Measurements from ENCODE around the gene COLEC11. TPM values are rescaled to one million over a fixed set of nuclear protein-coding genes. Genes with fewer than 3 reads are reported as not detected.

COLEC11 gene
- total RNA-seq, 1 experiment from 2014 or later: 1.3 TPM

DNA sequence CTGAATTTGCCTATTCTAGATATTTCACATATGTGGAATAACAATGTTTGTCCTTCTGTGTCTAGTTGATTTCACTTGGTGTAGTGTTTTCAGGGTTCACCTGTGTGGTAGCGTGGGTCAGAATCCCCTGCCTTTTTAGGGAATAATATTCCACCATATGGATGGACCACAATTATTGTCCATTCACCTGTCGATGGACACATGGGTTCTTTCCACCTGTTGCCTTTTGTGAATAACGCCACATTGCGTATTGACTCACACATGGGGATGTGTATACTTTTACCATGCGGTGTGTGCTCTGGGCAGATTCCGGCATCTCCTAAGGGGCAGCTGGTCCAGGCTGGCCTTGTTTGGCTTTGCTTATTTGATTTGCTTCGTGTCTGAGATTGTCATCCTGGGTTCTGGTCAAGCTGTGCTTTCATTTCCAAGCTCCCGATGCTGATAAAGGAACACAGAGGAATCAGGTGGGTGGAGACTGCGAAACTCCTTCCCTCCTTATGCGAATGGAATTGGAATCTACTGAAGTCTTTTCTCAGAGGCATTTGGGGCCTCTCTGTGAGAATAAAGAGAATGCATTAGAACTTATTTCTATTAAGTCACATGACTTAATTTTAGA, 44.2 kb downstream of the COLEC11 start:
- H3K27ac Mint-ChIP-seq: no peak overlapping the region
- H3K27me3 Mint-ChIP-seq (ENCODE audit: low read depth): no peaks in the 10 kb centered on the region
- H3K9me3 Mint-ChIP-seq: no peaks in the 10 kb centered on the region
- DNase-seq (ENCODE audit: low spot score): no peak
- ChIA-PET CTCF (no interaction called here), POLR2A (no interaction called here)
- no peak overlapping the region for H3K4me3 Mint-ChIP-seq
- no peaks in the 10 kb centered on the region for H3K4me1 Mint-ChIP-seq
- no peak for ATAC-seq
- H3K36me3 Mint-ChIP-seq: no peaks in the 10 kb centered on the region
- TF ChIP-seq JUN (CRISPR knock-in tag; IDR thresholded peaks at IDR 0.05) (no peak), SMAD4 (CRISPR knock-in tag; IDR thresholded peaks at IDR 0.05) (no peak), RORB (CRISPR knock-in tag; IDR thresholded peaks at IDR 0.05) (no peak), IRF2 (CRISPR knock-in tag; IDR thresholded peaks at IDR 0.05; ENCODE audit: borderline replicate concordance, low read depth) (no peak), ZNF263 (CRISPR knock-in tag; IDR thresholded peaks at IDR 0.05; ENCODE audit: low read depth) (no peak), ATF1 (CRISPR knock-in tag; IDR thresholded peaks at IDR 0.05) (no peak), ESRRA (CRISPR knock-in tag; IDR thresholded peaks at IDR 0.05; ENCODE audit: borderline replicate concordance) (no peak)
- TF ChIP-seq, protein P1, sequence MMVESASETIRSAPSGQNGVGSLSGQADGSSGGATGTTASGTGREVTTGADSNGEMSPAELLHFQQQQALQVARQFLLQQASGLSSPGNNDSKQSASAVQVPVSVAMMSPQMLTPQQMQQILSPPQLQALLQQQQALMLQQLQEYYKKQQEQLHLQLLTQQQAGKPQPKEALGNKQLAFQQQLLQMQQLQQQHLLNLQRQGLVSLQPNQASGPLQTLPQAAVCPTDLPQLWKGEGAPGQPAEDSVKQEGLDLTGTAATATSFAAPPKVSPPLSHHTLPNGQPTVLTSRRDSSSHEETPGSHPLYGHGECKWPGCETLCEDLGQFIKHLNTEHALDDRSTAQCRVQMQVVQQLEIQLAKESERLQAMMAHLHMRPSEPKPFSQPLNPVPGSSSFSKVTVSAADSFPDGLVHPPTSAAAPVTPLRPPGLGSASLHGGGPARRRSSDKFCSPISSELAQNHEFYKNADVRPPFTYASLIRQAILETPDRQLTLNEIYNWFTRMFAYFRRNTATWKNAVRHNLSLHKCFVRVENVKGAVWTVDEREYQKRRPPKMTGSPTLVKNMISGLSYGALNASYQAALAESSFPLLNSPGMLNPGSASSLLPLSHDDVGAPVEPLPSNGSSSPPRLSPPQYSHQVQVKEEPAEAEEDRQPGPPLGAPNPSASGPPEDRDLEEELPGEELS (CRISPR knock-in tag; IDR thresholded peaks at IDR 0.05): no peak
- TF ChIP-seq, protein P2, sequence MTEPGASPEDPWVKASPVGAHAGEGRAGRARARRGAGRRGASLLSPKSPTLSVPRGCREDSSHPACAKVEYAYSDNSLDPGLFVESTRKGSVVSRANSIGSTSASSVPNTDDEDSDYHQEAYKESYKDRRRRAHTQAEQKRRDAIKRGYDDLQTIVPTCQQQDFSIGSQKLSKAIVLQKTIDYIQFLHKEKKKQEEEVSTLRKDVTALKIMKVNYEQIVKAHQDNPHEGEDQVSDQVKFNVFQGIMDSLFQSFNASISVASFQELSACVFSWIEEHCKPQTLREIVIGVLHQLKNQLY (CRISPR knock-in tag; IDR thresholded peaks at IDR 0.05): no peak
- TF ChIP-seq, protein P3, sequence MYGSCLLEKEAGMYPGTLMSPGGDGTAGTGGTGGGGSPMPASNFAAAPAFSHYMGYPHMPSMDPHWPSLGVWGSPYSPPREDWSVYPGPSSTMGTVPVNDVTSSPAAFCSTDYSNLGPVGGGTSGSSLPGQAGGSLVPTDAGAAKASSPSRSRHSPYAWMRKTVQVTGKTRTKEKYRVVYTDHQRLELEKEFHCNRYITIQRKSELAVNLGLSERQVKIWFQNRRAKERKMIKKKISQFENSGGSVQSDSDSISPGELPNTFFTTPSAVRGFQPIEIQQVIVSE (CRISPR knock-in tag; IDR thresholded peaks at IDR 0.05; ENCODE audit: borderline replicate concordance): no peak

DNA sequence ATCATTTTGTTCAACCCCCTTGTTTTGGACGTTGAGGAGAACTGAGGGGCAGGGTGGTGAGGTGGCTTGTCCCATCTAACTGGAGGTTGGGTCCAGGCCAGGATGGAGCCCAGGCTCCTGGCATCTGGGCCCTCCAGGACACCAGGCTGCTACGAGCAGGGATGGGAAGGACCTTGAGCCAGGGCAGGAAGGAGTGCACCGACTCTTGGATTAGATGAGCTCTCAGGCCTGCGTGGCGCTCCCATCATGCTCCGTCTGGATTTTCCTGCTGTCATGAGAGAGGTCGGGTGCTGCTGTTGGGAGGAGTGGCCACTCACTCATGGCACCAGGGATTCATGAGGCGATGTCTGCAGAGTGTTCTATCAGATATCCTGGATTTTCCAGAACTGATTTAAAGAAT, 44.7 kb downstream of the COLEC11 start:
- no peaks in the 10 kb centered on the region for H3K4me1 Mint-ChIP-seq
- CTCF ChIA-PET: no interaction called here
- ATAC-seq (no peak), DNase-seq (ENCODE audit: low spot score) (no peak)
- no peaks in the 10 kb centered on the region for H3K27me3 Mint-ChIP-seq (ENCODE audit: low read depth)
- H3K4me3 Mint-ChIP-seq: no peak overlapping the region
- POLR2A ChIA-PET: no interaction called here
- no peaks in the 10 kb centered on the region for H3K36me3 Mint-ChIP-seq
- no peak overlapping the region for H3K27ac Mint-ChIP-seq
- no peaks in the 10 kb centered on the region for H3K9me3 Mint-ChIP-seq
- TF ChIP-seq, protein P4, sequence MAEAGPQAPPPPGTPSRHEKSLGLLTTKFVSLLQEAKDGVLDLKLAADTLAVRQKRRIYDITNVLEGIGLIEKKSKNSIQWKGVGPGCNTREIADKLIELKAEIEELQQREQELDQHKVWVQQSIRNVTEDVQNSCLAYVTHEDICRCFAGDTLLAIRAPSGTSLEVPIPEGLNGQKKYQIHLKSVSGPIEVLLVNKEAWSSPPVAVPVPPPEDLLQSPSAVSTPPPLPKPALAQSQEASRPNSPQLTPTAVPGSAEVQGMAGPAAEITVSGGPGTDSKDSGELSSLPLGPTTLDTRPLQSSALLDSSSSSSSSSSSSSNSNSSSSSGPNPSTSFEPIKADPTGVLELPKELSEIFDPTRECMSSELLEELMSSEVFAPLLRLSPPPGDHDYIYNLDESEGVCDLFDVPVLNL (CRISPR knock-in tag; IDR thresholded peaks at IDR 0.05; ENCODE audit: borderline replicate concordance, low read depth): no peak
- TF ChIP-seq, protein P5, sequence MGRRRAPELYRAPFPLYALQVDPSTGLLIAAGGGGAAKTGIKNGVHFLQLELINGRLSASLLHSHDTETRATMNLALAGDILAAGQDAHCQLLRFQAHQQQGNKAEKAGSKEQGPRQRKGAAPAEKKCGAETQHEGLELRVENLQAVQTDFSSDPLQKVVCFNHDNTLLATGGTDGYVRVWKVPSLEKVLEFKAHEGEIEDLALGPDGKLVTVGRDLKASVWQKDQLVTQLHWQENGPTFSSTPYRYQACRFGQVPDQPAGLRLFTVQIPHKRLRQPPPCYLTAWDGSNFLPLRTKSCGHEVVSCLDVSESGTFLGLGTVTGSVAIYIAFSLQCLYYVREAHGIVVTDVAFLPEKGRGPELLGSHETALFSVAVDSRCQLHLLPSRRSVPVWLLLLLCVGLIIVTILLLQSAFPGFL (CRISPR knock-in tag; IDR thresholded peaks at IDR 0.05; ENCODE audit: borderline replicate concordance): no peak
- TF ChIP-seq, protein P6, sequence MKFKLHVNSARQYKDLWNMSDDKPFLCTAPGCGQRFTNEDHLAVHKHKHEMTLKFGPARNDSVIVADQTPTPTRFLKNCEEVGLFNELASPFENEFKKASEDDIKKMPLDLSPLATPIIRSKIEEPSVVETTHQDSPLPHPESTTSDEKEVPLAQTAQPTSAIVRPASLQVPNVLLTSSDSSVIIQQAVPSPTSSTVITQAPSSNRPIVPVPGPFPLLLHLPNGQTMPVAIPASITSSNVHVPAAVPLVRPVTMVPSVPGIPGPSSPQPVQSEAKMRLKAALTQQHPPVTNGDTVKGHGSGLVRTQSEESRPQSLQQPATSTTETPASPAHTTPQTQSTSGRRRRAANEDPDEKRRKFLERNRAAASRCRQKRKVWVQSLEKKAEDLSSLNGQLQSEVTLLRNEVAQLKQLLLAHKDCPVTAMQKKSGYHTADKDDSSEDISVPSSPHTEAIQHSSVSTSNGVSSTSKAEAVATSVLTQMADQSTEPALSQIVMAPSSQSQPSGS (CRISPR knock-in tag; IDR thresholded peaks at IDR 0.05; ENCODE audit: borderline replicate concordance, low read depth): no peak
- TF ChIP-seq, protein P7, sequence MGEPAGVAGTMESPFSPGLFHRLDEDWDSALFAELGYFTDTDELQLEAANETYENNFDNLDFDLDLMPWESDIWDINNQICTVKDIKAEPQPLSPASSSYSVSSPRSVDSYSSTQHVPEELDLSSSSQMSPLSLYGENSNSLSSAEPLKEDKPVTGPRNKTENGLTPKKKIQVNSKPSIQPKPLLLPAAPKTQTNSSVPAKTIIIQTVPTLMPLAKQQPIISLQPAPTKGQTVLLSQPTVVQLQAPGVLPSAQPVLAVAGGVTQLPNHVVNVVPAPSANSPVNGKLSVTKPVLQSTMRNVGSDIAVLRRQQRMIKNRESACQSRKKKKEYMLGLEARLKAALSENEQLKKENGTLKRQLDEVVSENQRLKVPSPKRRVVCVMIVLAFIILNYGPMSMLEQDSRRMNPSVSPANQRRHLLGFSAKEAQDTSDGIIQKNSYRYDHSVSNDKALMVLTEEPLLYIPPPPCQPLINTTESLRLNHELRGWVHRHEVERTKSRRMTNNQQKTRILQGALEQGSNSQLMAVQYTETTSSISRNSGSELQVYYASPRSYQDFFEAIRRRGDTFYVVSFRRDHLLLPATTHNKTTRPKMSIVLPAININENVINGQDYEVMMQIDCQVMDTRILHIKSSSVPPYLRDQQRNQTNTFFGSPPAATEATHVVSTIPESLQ (CRISPR knock-in tag; IDR thresholded peaks at IDR 0.05): no peak
- TF ChIP-seq ETV6 (CRISPR knock-in tag; IDR thresholded peaks at IDR 0.05) (no peak), MYBL2 (CRISPR knock-in tag; IDR thresholded peaks at IDR 0.05) (no peak), RELA (CRISPR knock-in tag; IDR thresholded peaks at IDR 0.05; ENCODE audit: borderline replicate concordance) (no peak), ZNF423 (CRISPR knock-in tag; IDR thresholded peaks at IDR 0.05) (no peak), FOXK1 (CRISPR knock-in tag; IDR thresholded peaks at IDR 0.05) (no peak)
- TF ChIP-seq, protein P8, sequence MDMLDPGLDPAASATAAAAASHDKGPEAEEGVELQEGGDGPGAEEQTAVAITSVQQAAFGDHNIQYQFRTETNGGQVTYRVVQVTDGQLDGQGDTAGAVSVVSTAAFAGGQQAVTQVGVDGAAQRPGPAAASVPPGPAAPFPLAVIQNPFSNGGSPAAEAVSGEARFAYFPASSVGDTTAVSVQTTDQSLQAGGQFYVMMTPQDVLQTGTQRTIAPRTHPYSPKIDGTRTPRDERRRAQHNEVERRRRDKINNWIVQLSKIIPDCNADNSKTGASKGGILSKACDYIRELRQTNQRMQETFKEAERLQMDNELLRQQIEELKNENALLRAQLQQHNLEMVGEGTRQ (CRISPR knock-in tag; IDR thresholded peaks at IDR 0.05): no peak
- TF ChIP-seq, protein P9, sequence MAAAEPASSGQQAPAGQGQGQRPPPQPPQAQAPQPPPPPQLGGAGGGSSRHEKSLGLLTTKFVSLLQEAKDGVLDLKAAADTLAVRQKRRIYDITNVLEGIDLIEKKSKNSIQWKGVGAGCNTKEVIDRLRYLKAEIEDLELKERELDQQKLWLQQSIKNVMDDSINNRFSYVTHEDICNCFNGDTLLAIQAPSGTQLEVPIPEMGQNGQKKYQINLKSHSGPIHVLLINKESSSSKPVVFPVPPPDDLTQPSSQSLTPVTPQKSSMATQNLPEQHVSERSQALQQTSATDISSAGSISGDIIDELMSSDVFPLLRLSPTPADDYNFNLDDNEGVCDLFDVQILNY (CRISPR knock-in tag; IDR thresholded peaks at IDR 0.05): no peak
- TF ChIP-seq, protein P10, sequence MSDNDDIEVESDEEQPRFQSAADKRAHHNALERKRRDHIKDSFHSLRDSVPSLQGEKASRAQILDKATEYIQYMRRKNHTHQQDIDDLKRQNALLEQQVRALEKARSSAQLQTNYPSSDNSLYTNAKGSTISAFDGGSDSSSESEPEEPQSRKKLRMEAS (CRISPR knock-in tag; IDR thresholded peaks at IDR 0.05): no peak
